GM23248 (cell line): Measurements from ENCODE around the gene PABPC1L. TPM values are rescaled to one million over a fixed set of nuclear protein-coding genes. Genes with fewer than 3 reads are reported as not detected.

ENCODE experiments used
- DNase-seq: peaks from one replicate; pipeline ENCODE4 v3.0.0-alpha.2; 2015
- H2AFZ ChIP-seq: fragments of 200-600 bp; sonication (generic); 2 replicates; pipeline ENCODE4 v1.6.1; 2016; ENCODE audit warnings: antibody characterized with exemption
- H3F3A ChIP-seq: fragments of 200-600 bp; sonication (generic); 2 replicates; pipeline ENCODE4 v1.6.1; 2016; ENCODE audit warnings: mild to moderate bottlenecking, antibody characterized with exemption, mixed run types; ENCODE audit not compliant: insufficient read depth
- H3K27ac ChIP-seq: fragments of 200-600 bp; sonication (generic); 2 replicates; pipeline ENCODE4 v1.5.1; 2016; ENCODE audit warnings: mild to moderate bottlenecking
- H3K27me3 ChIP-seq: fragments of 200-600 bp; sonication (generic); replicated peaks from 2 replicates; pipeline ENCODE4 v1.6.1; 2016; ENCODE audit warnings: mild to moderate bottlenecking; ENCODE audit not compliant: insufficient read depth
- H3K36me3 ChIP-seq: fragments of 200-600 bp; sonication (generic); 2 replicates; pipeline ENCODE4 v1.6.1; 2016; ENCODE audit warnings: low read depth, mild to moderate bottlenecking
- H3K4me1 ChIP-seq: fragments of 200-600 bp; sonication (generic); 2 replicates; pipeline ENCODE4 v1.6.1; 2016; ENCODE audit warnings: mild to moderate bottlenecking; ENCODE audit not compliant: insufficient read depth
- H3K4me2 ChIP-seq: fragments of 200-600 bp; sonication (generic); one replicate; pipeline ENCODE4 v1.6.1; 2016; ENCODE audit warnings: mild to moderate bottlenecking; ENCODE audit not compliant: unreplicated experiment
- H3K4me3 ChIP-seq: fragments of 200-600 bp; sonication (generic); 2 replicates; pipeline ENCODE4 v1.5.1; 2016; ENCODE audit warnings: mild to moderate bottlenecking
- H3K79me2 ChIP-seq: fragments of 200-600 bp; sonication (generic); 2 replicates; pipeline ENCODE4 v1.6.1; 2016; ENCODE audit warnings: mild to moderate bottlenecking; ENCODE audit not compliant: insufficient read depth
- H3K9ac ChIP-seq: fragments of 200-600 bp; sonication (generic); 2 replicates; pipeline ENCODE4 v1.6.1; 2016; ENCODE audit warnings: mild to moderate bottlenecking
- H3K9me2 ChIP-seq: fragments of 200-600 bp; sonication (generic); 2 replicates; pipeline ENCODE4 v1.6.1; 2016; ENCODE audit warnings: mixed run types, mild to moderate bottlenecking, moderate library complexity; ENCODE audit not compliant: insufficient read depth
- H3K9me3 ChIP-seq: fragments of 200-600 bp; sonication (generic); one replicate; pipeline ENCODE4 v1.6.1; 2017; ENCODE audit warnings: low read depth
- H4K20me1 ChIP-seq: fragments of 200-600 bp; sonication (generic); 2 replicates; pipeline ENCODE4 v1.6.0; 2016; ENCODE audit not compliant: insufficient read depth
- EZH2 ChIP-seq: fragments of 200-600 bp; sonication (generic); IDR thresholded peaks from 2 replicates; pipeline ENCODE4 v1.6.1; 2018; ENCODE audit warnings: antibody characterized with exemption, mild to moderate bottlenecking; ENCODE audit not compliant: insufficient read depth, poor library complexity, severe bottlenecking
- EZH2phosphoT487 ChIP-seq: fragments of 200-600 bp; sonication (generic); IDR thresholded peaks from 2 replicates; pipeline ENCODE4 v1.6.1; 2018; ENCODE audit warnings: antibody characterized with exemption, moderate library complexity, mild to moderate bottlenecking, low read depth; ENCODE audit not compliant: insufficient read depth
- WGBS, 2 experiments: methylation state at CpG; one replicate each; pipeline ENCODE4 v1.1.6; 2015 to 2017; ENCODE audit warnings: low lambda C conversion rate in 2 of 2, low coverage in 1 of 2; ENCODE audit errors: missing lambda C conversion rate in 2 of 2; 5-methylcytosine and 5-hydroxymethylcytosine counted together
- in situ Hi-C: fragments of 300-500 bp; cut with MboI; formaldehyde crosslinking; loops from 2 replicates; pipeline ENCODE4 v1.15.0; 2020
- polyA plus RNA-seq: library from polyadenylated mRNA; unstranded; fragments of >200 nt; fragmentation: Nextera tagmentation; extraction: Ambion mirVana; gene quantifications from 2 replicates; pipeline ENCODE4 v1.2.1, GENCODE V29; 2016
- total RNA-seq: library from RNA; depleted of rRNA; stranded (reverse); fragments of >200 nt; shearing (Covaris generic); gene quantifications from 2 replicates; pipeline ENCODE4 v1.2.3, GENCODE V29; 2014

The PABPC1L gene
- total and polyA plus RNA-seq, 2 experiments from 2014 or later, result 5.9 to 10.4 TPM

DNA sequence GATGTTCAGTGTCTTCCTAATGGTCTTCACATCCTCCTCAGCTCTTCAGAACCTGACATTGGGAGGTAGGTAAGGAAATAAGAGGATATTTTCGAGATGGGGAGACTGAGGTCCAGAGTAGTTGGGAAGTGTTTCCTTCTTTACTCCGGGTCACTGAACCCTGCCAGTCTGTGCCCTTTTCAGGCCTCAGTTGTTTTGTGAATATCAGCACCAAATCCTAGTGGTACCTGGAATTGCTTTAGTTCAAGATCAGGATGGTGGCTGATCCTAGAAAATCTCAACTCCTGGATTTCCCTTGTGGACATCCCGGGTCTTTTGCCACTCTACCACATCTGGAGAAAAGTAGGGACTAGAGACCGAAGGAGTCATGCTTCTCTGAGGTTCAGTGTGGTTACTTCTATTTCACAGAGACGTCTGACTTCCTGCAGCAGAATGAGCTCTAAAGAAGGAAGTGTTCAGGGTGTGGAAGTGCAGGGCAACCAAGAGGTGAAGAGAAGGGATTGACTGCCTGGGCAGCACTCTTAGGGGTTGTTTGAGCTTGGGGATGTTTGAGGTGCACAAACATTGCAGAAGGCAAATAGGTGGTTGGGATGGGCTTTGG lies 57.4 kb downstream of the PABPC1L start:
- H3K79me2 ChIP-seq, result peaks cover 60% of the 10 kb centered on the region
- in situ Hi-C loops, result no loop called here
- peak overlapping the region; percentile 96 for H2AFZ ChIP-seq
- H3F3A ChIP-seq, result peaks cover 7% of the 10 kb centered on the region; the same call in 1 of the 2 replicates
- peak overlapping the region; percentile 90 for H3K4me3 ChIP-seq
- no peak overlapping the region for H3K27ac ChIP-seq
- peaks cover 4% of the 10 kb centered on the region for H3K36me3 ChIP-seq
- H3K4me1 ChIP-seq, result peaks cover 26% of the 10 kb centered on the region; the same call in 1 of the 2 replicates
- DNase-seq, result peak; percentile 51
- H3K4me2 ChIP-seq, result peak overlapping the region; percentile 95
- H3K9me2 ChIP-seq, result no peaks in the 10 kb centered on the region
- peak overlapping the region; percentile 92 for H3K9ac ChIP-seq
- H3K27me3 ChIP-seq, result no peaks in the 10 kb centered on the region
- no peaks in the 10 kb centered on the region for H3K9me3 ChIP-seq
- 16 to 21% methylated on average over 5 of the region's 5 CpGs for WGBS, 2 experiments
- TF ChIP-seq EZH2, result no peak
- no peak for TF ChIP-seq EZH2phosphoT487
- peaks cover 4% of the 10 kb centered on the region; the same call in 1 of the 2 replicates for H4K20me1 ChIP-seq

DNA sequence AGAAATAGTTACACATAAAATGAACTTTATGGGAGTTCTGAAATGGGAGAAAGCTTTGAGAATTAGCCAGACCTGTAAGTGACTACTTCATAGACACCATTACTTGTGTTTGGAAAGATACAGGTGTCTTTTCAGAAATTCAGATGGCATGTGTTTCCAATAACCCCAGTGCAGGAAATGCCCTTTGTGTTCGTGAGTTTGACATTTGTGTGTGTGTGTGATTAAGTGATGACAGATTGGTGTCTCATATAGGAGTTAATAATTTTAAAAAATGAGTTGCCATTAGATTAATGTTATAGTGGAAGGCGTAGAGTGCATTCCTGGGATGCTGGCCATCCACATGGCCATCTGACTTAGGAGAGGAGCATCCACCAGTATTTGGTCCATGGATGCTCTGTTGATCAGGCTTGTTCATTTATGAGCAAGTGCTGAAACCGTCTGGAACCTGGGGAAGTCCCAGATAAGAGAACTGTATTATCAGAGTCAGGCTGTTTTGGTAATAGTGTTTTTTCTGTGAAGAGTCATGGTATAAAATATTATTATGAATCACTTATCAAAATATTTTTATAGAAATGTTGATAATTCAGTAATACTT lies 59.5 kb downstream of the PABPC1L start:
- Histone ChIP-seq H3K9me2 (no peaks in the 10 kb centered on the region), H3K27me3 (no peaks in the 10 kb centered on the region), H3K4me2 (no peak overlapping the region), H3K36me3 (peaks cover 20% of the 10 kb centered on the region), H3K79me2 (peaks cover 71% of the 10 kb centered on the region), H3K4me3 (no peak overlapping the region), H2AFZ (no peak overlapping the region), H3K27ac (no peak overlapping the region), H4K20me1 (peaks cover 4% of the 10 kb centered on the region; the same call in 1 of the 2 replicates), H3K9ac (no peak overlapping the region), H3K9me3 (no peaks in the 10 kb centered on the region), H3K4me1 (peaks cover 26% of the 10 kb centered on the region; the same call in 1 of the 2 replicates), H3F3A (peaks cover 7% of the 10 kb centered on the region; the same call in 1 of the 2 replicates)
- no peak for TF ChIP-seq EZH2
- TF ChIP-seq EZH2phosphoT487, result no peak
- 16 to 21% methylated on average over 3 of the region's 3 CpGs for WGBS, 2 experiments
- in situ Hi-C loops, result no loop called here
- no peak for DNase-seq

DNA sequence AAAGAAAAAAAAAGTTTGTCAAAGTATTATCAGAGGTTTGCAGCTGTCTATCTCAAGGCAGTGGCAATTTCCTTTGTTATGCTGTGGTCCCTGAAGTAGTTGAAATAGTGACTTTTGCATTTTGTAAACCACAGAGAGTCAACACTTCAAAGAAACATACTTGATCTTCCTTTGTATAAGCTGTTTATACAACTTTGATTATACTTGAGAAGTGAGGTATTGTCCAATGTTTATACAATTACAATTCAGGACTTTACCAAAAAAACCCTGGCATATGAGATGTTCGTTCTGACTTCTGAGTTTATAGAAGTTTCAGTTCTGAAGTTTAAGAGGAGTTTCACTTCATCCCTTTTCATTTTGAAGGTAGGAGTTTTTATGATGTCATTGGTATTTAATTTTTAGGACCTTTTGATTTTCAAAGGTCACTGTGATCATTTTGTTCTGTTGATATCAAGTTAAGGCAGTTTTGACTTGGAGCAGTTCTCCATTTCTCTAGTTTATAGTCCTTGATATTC lies 60.4 kb downstream of the PABPC1L start:
- Histone ChIP-seq H2AFZ (no peak overlapping the region), H4K20me1 (peaks cover 4% of the 10 kb centered on the region; the same call in 1 of the 2 replicates), H3K36me3 (peaks cover 29% of the 10 kb centered on the region), H3F3A (peaks cover 7% of the 10 kb centered on the region; the same call in 1 of the 2 replicates), H3K27ac (no peak overlapping the region), H3K27me3 (no peaks in the 10 kb centered on the region), H3K9ac (no peak overlapping the region), H3K4me3 (no peak overlapping the region), H3K4me1 (peaks cover 26% of the 10 kb centered on the region; the same call in 1 of the 2 replicates), H3K9me3 (no peaks in the 10 kb centered on the region), H3K9me2 (no peaks in the 10 kb centered on the region), H3K4me2 (no peak overlapping the region), H3K79me2 (peaks cover 72% of the 10 kb centered on the region)
- WGBS, 2 experiments, result 58 to 74% methylated on average over 1 of the region's 1 CpG
- in situ Hi-C loops, result no loop called here
- TF ChIP-seq EZH2, result no peak
- no peak for TF ChIP-seq EZH2phosphoT487
- DNase-seq, result no peak

DNA sequence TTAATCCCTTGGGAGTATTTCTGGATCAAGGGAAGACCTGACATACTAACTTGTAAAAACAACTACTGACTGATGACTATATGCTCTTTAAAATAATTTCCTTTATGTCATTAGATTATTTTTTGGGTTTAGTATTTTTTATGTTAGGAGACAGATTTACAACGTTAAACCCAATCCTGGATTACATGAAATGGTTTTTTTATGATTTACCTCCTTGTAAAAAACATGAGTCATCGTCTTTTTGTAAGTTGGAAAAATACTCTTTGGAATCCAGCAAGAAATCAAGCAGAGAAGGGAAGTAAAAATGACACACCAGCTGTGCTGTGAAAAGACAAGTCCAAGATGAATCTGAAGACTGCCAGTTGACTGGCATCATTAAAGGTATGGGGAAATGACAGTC lies 63.2 kb downstream of the PABPC1L start:
- Histone ChIP-seq H3K4me3 (no peak overlapping the region), H3K9me3 (no peaks in the 10 kb centered on the region), H4K20me1 (peaks cover 4% of the 10 kb centered on the region; the same call in 1 of the 2 replicates), H3K9me2 (no peaks in the 10 kb centered on the region), H3K9ac (no peak overlapping the region), H3K4me1 (peaks cover 17% of the 10 kb centered on the region; the same call in 1 of the 2 replicates), H2AFZ (no peak overlapping the region), H3K27me3 (no peaks in the 10 kb centered on the region), H3F3A (no peaks in the 10 kb centered on the region), H3K36me3 (peaks cover 38% of the 10 kb centered on the region), H3K79me2 (peaks cover 61% of the 10 kb centered on the region), H3K27ac (no peak overlapping the region), H3K4me2 (no peak overlapping the region)
- TF ChIP-seq EZH2phosphoT487 (no peak), EZH2 (no peak)
- in situ Hi-C loops, result no loop called here
- 58 to 59% methylated on average over 2 of the region's 2 CpGs for WGBS, 2 experiments
- DNase-seq, result peak; percentile 44
